MM.1S (cell line): ENCODE results near the gene AP2A2.

Source experiments
- CTCF ChIP-seq: fragments of 300-600 bp; sonication (generic); IDR thresholded peaks from 2 replicates; pipeline ENCODE4 v1.5.1; 2016; ENCODE audit warnings: antibody characterized with exemption, low read length, mixed read lengths
- EZH2 ChIP-seq: fragments of 300-600 bp; sonication (generic); optimal IDR thresholded peaks from 2 replicates; pipeline ENCODE3; 2017; ENCODE audit warnings: low read depth, mild to moderate bottlenecking, antibody characterized with exemption, low read length, mixed read lengths
- EZH2phosphoT487 ChIP-seq: fragments of 300-600 bp; sonication (generic); IDR thresholded peaks from 2 replicates; pipeline ENCODE4 v1.6.1; 2018; ENCODE audit warnings: antibody characterized with exemption, low read length

- TF ChIP-seq EZH2 (no peak), CTCF (no peak), EZH2phosphoT487 (no peak)
These were observed 10.5 kb downstream of the AP2A2 start for GRCh38 chr11:936199-936598.
